HG02678 (cell line): ENCODE measurements around the gene TAF1D.
"Not testable (repeated sequence)": the region's sequence is repeated elsewhere in the genome, so short reads cannot be mapped to it uniquely, and the experiment has no call there.

Experiments used
- ATAC-seq: cut with Tn5 transposase; IDR thresholded peaks from one replicate; pipeline ENCODE4 v1.9.1; 2021; ENCODE audit warnings: mild to moderate bottlenecking, moderate library complexity; ENCODE audit not compliant: unreplicated experiment

Gene TAF1D

GRCh38 chr11:93751001-93751400, 9.7 kb upstream of the TAF1D start:
- ATAC-seq = no peak

DNA sequence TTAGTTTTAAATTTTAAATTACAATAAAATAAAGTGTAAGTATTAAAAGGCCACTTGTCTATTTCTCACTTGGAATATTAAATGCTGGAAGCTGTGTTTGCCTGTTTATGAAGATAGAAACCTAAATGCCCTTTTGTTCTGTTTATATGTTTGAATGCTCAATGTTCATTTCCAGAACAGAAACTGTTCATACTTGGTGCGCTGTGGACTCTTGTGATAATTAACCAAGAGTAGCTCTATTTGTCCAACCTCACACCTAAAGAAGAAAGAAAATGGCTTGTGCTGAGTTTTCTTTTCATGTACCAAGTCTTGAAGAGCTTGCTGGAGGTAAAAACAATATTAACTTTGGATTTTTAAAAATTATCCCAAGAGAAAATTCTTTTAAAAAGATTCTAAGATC, 5.8 kb upstream of the TAF1D start:
- peak; percentile 97 for ATAC-seq

- no peak for ATAC-seq
These were observed 4.8 kb upstream of the TAF1D start for GRCh38 chr11:93746101-93746500.

- ATAC-seq = not testable (repeated sequence)
These were observed 3.9 kb upstream of the TAF1D start for GRCh38 chr11:93745005-93745755.

GRCh38 chr11:93744669-93745004, 3.3 kb upstream of the TAF1D start:
- no peak for ATAC-seq

- ATAC-seq = no peak
These were observed 2.0 kb upstream of the TAF1D start for GRCh38 chr11:93743291-93743690.

DNA sequence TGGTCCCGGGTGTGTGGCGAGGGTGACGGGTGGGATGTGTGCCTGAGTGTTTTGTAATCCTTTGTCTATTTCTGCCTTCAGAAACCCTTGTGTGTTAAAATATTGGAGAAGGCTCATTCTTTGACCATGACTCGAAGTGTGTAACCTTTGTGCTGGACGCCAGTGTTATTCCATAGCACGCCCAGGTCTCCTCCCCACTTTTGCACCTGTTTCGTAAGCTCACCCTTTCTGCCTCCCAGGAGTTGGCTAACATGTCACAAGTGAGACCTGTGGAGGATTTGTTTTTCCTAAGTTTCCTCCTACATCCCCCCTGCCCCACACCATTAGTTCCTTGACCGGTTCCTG, 559 bp upstream of the TAF1D start:
- ATAC-seq = peak; percentile 14

DNA sequence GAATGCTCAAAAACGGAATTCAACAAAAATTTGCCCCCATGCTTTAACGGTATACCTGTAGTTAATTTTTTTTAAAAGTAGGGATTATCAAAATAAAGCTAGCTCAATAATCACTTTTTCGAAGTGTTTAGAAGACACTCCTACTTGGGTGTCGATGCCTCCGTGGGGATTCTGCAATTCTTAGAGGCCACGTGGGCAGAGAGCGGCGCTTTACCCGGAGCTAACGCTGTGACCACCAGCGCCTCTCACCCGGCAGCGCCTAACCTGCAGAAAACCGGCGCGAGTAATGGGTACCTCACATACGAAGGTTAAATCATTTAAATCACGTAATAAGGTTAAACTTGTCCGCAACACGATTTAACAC, 583 bp downstream of the TAF1D start:
- peak; percentile 33 for ATAC-seq

DNA sequence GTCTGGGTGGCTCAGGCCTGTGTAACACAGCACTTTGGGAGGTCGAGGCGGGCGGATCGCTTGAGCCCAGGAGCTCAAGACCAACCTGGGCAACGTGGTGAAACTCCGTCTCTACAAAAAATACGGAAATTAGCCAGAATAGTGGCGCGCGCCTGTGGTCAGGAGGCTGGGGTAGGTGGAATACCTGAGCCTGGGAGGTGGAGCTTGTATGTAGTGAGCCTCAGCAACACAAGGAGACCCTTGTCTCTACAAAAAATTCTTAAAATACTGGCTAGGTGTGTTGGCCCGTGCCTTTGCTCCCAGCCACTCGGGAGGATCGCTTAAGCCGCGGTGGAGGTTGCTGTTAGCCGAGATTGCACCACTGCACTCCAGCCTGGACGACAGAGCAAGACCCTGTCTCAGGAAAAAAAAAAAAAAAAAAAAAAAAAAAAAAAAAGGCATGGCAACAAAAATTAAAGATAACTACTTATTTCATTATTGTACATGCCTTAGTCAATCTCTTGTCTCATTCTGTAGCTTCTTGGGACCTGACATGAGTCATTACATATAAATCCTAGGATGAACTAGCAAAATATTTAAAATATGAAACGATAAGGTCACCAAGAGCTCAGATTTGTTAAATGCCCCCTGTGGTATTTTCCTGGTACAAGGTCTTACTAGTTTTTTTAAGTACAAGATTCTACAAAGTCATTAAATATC, 1.1 kb downstream of the TAF1D start:
- ATAC-seq = no peak

DNA sequence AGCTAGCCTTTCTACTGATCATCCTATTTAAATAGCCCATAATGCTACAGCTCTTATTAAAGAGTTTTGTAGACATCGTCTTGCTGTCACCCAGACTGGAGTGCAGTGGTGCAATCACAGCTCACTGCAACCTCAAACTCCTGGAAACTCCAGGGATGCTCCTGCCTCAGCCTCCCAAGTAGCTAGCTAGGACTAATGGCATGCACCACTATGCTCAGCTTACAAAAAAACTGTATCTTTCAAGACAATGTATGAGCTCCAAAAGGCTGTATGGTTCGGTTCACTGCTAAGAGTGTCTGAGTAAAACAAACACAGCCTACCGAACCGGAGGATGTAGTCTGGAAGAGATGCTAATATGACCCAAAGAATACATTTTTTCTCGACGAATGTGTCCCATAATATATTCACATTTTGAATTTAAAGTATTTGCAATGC, 2.6 kb downstream of the TAF1D start:
- ATAC-seq = no peak

- ATAC-seq = no peak
These were observed 3.2 kb downstream of the TAF1D start for GRCh38 chr11:93737904-93738612.

GRCh38 chr11:93736129-93736528, 5.2 kb downstream of the TAF1D start:
- no peak for ATAC-seq

- no peak for ATAC-seq
These were observed 5.7 kb downstream of the TAF1D start for GRCh38 chr11:93735627-93736026.

DNA sequence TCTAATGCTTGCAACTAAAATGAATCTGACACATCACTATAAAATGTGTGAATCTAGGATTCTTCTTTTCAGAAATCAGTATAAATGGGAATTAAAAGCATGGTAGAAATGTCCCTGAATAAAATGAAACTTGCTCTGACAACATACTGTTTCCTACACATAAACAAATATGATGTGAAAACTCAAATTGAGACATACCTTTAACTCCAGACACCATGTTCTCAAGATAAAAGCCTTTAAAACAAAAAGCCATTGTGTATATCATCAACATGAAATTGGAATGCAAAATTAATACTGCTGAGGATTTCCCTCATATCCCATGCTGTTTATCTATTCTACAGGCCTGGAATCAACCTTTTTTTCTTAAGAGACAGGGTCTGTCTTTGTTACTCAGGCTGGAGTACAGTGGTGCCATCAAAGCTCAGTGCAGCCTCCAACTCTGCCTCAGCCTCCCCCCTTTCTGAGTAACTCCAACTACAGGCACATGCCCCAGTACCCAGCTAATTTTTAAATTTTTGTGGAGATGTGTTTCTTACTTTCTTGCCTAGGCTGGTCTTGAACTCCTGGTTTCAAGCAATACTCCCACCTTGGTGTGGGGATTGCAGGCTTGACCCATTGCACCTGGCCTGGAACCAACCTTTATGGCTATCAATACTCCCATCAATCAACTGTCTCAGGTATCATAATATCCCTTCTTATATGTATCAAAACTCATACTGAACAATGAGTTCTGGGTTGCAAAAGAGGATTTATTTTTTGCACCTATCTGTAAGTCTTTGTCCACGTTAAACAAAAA, 6.7 kb downstream of the TAF1D start:
- ATAC-seq = no peak

- no peak for ATAC-seq
These were observed 7.8 kb downstream of the TAF1D start for GRCh38 chr11:93733474-93733873.

DNA sequence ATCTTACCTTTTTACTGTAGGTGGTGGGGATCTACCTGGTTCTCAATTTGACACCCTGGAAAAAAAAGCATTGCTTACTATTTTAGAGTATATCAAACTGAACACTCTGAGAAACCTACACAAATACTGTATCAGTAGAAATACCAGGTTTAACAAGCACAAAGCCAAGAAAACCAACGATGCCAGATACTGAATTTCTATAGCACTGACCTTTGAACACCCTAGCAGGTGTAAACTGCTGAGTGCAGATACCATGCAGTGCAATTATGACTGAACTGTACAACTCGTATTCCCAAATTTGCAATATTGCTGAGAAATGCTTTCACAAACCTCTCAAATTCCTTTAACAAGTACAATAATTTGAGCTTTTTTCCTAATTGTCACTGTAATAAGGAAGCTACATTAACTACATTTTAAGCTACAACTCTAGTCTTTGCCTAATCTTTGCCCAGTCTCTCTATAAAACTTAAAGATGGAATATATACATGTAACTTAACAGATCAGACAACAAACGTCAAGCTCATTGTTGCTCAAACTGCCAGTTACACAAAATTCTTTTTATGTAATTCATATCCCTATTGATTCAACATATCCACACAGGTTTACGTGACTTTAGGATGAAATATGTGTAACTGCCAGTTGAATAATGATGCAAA, 8.9 kb downstream of the TAF1D start:
- ATAC-seq = no peak

DNA sequence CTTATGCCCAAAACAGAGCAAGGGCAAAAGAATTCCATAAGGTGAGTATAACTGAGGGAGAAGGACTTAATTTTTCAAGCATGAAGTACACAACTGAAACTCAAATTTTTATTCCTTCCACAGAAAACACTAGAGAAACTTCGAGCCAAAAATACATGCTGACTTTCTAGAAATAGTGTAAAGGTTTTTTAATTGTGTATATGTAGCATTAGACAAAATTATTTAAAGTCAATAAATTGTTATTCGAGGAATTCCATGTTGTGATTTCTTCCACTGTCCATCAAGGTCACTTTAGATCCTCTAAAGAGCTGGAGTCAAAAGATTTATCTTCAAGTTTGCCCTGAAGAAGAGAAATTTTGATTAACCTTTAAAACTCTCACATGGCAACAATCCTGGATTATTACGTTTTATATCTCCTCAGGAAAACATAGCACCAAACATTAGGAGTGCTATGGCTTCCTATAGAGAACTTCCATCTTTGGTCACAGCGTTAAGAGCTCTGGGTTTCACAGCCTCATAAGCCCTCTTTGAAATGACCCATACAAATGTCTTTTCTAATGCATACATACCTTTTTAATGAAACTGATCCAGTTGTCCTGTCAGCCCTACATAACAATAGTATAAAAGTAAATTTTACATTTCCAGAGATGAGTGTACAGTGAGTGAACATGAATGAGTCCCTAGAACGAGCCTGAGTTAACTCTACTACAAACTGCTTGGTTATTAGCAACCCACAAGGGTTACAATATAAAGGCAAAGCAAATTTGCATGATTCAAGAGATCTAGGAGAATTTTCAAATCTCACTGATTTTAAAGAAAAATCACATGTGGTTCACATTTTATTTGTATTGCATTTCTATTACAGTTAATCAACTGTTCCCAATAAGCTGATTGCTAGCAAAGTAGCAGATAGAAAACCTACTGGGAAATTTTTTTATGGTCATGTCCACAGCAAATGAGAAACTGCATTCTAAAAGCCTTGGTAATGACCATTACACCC, 10.9 kb downstream of the TAF1D start:
- no peak for ATAC-seq

DNA sequence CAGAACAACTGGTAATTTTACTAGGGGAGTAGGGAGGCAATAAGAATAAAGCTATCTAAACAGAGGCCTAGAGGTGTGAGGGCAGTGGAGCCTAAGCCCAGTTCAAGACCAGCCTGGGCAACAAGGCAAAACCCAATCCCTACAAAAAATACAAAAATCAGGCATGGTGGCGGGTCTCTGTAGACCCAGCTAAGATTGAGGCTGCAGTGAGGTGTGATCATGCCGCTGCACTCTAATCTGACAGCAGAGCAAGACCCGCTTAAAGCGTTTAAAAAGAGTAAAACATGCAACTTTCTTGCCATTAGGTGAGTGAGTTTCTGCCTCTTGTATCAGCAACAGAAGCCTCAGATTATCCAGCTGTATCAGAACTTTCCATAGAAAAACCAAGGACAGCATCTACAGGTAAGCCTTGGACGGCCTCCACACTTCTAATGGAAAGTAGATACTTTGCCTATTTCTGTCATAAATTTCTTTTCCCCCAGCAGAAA, 12.1 kb downstream of the TAF1D start:
- ATAC-seq = no peak

GRCh38 chr11:93728792-93729128, 12.5 kb downstream of the TAF1D start:
- ATAC-seq = no peak
